Upper lobe of left lung (tissue), 4 donors: Measurements from ENCODE around the gene TSHZ1.

ENCODE experiments used
- CTCF ChIP-seq, 6 experiments: fragments of 450-650 bp in 4 of 6; fragments of 200-600 bp in 2 of 6; sonication (generic) in 2 of 6; IDR thresholded peaks; one replicate each; pipeline ENCODE4 v1.5.1; 2016 to 2019; ENCODE audit warnings: antibody characterized with exemption in 6 of 6
- EP300 ChIP-seq, 4 donors: sonication (generic); formaldehyde crosslinking; IDR thresholded peaks; one replicate each; pipeline ENCODE4 v1.5.1; 2017; ENCODE audit warnings: antibody characterized with exemption in 4 of 4, control low read depth in 2 of 4
- POLR2A ChIP-seq, 4 donors: fragments of 450-650 bp; IDR thresholded peaks; one replicate each; pipeline ENCODE4 v1.5.1; 2016 to 2017; ENCODE audit warnings: antibody characterized with exemption in 4 of 4, mild to moderate bottlenecking in 2 of 4

DNA sequence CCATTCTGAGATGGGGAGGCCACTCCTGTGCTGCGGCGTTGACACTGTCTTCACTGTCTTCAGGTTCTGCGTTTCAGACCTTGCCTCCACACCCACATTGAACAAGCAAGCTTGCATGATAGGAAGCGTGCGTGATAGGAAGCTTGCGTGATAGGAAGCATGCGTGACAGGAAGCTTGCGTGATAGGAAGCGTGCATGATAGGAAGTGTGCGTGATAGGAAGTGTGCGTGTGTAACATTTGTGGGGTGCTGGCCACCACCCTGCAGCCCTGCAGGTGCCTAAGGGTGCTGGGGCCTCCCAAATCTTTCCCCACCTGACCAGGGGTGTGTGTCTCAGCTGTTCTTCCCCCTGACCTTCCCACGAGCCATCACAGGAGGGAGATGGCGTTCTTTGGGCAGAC is 25.3 kb downstream of the TSHZ1 start:
- TF ChIP-seq CTCF (IDR thresholded peaks at IDR 0.05) (no peak), POLR2A (IDR thresholded peaks at IDR 0.05) (no peak), EP300 (IDR thresholded peaks at IDR 0.05) (no peak)
